ENCODE data around the gene COL7A1.

The COL7A1 gene

DNA sequence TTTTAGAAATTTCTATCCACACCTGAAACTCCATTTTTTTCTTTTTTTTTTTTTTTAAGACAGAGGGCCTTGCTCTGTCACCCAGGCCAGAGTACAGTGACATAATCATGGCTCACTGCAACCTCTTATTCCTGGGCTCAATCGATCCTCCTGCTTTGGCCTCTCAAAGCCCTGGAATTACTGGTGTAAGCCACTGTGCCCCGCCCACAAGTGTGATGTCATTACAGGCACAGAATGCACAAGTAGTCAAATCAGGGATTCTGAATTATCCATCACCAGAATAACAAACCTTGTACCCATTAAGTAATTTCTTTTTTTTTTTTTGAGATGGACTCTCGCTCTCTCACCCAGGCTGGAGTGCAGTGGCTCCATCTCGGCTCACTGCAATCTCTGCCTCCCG, 12.4 kb upstream of the COL7A1 start:
- WGBS (ENCODE audit: extremely low coverage, insufficient coverage, insufficient read length), result no CpG with 5 or more reads among the region's 5 CpGs
- no peak overlapping the region for H4K12ac ChIP-seq (ENCODE audit: low read depth, low read length)

DNA sequence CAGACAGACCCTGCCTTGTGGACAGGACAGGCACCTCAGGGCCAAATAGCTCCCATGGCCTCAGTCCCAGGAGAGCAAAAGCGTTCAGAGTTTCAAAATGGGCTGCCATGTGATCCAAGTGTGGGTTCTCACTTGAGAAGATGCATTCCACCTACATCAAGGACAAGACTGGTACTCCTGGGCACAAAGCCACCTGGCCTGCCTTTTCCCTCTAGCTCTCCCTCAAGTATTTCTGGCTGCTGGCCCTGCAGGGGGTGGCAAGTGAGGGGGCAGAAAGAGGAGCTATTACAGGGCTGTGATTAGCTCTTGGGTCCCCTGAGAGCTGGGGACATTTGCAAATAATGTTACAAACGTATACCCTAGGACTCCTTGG, 6.5 kb upstream of the COL7A1 start:
- H3K4me3 ChIP-seq (ENCODE audit: low read depth, low read length), result no peak overlapping the region
- no peak overlapping the region for H3K27ac ChIP-seq (ENCODE audit: low read depth, low read length)
- peaks cover 79 to 84% of the 10 kb centered on the region in 2 experiments for H3K36me3 ChIP-seq (ENCODE audit: control insufficient read depth in 1 of 2, insufficient read depth in 2 of 2, low read length in 2 of 2)
- H3K79me1 ChIP-seq (ENCODE audit: low read length), result peaks cover 23% of the 10 kb centered on the region
- no peak overlapping the region for H4K91ac ChIP-seq (ENCODE audit: low read depth, low read length)
- H3K9me3 ChIP-seq (ENCODE audit: insufficient read depth, low read depth, low read length), result no peaks in the 10 kb centered on the region
- H2BK120ac ChIP-seq (ENCODE audit: insufficient read depth, low read length, poor library complexity), result no peak overlapping the region
- no peaks in the 10 kb centered on the region for H3K27me3 ChIP-seq (ENCODE audit: insufficient read depth, low read length)
- peaks cover 30 to 31% of the 10 kb centered on the region in 2 experiments for H3K4me1 ChIP-seq (ENCODE audit: control insufficient read depth in 1 of 2, insufficient read depth in 2 of 2, low read length in 2 of 2)
- no peak overlapping the region for H2AFZ ChIP-seq (ENCODE audit: insufficient read depth, low read length, poor library complexity)
- no peak overlapping the region for H2BK12ac ChIP-seq (ENCODE audit: low read length)
- no peak overlapping the region for H3K4ac ChIP-seq (ENCODE audit: low read depth, low read length)
- no peak overlapping the region for H4K8ac ChIP-seq (ENCODE audit: low read depth, low read length)
- H2BK5ac ChIP-seq (ENCODE audit: low read depth, low read length, poor library complexity), result no peak overlapping the region
- no peak overlapping the region for H3K14ac ChIP-seq (ENCODE audit: low read length)
- H3K9ac ChIP-seq (ENCODE audit: low read length), result no peak overlapping the region
- WGBS (ENCODE audit: extremely low coverage, insufficient coverage, insufficient read length), result no CpG with 5 or more reads among the region's 2 CpGs
- H3K23ac ChIP-seq (ENCODE audit: low read length), result no peak overlapping the region
- no peak overlapping the region for H3K18ac ChIP-seq (ENCODE audit: low read length)
- H4K12ac ChIP-seq (ENCODE audit: low read depth, low read length), result no peak overlapping the region
- H3K4me2 ChIP-seq (ENCODE audit: low read length), result no peak overlapping the region
- peaks cover 12% of the 10 kb centered on the region for H3K79me2 ChIP-seq (ENCODE audit: control insufficient read depth, insufficient read depth, low read length, poor library complexity)
- DNase-seq, result no peak
- H2AK5ac ChIP-seq (ENCODE audit: low read length), result no peak overlapping the region

More for the DNA sequence above, 12.4 kb upstream of the COL7A1 start:
- Histone ChIP-seq H3K9me3 (ENCODE audit: insufficient read depth, low read depth, low read length) (no peaks in the 10 kb centered on the region), H3K14ac (ENCODE audit: low read length) (no peak overlapping the region), H2BK12ac (ENCODE audit: low read length) (no peak overlapping the region), H3K27me3 (ENCODE audit: insufficient read depth, low read length) (no peaks in the 10 kb centered on the region), H2AFZ (ENCODE audit: insufficient read depth, low read length, poor library complexity) (no peak overlapping the region), H3K4me1 (ENCODE audit: control insufficient read depth in 1 of 2, insufficient read depth in 2 of 2, low read length in 2 of 2) (peaks cover 0 to 2% of the 10 kb centered on the region in 2 experiments), H2BK120ac (ENCODE audit: insufficient read depth, low read length, poor library complexity) (no peak overlapping the region), H3K79me1 (ENCODE audit: low read length) (peaks cover 7% of the 10 kb centered on the region), H2BK5ac (ENCODE audit: low read depth, low read length, poor library complexity) (no peak overlapping the region), H3K23ac (ENCODE audit: low read length) (no peak overlapping the region), H3K4me3 (ENCODE audit: low read depth, low read length) (no peak overlapping the region), H4K91ac (ENCODE audit: low read depth, low read length) (no peak overlapping the region), H3K27ac (ENCODE audit: low read depth, low read length) (no peak overlapping the region), H3K36me3 (ENCODE audit: control insufficient read depth in 1 of 2, insufficient read depth in 2 of 2, low read length in 2 of 2) (peaks cover 37 to 40% of the 10 kb centered on the region in 2 experiments), H3K18ac (ENCODE audit: low read length) (no peak overlapping the region), H3K79me2 (ENCODE audit: control insufficient read depth, insufficient read depth, low read length, poor library complexity) (peaks cover 8% of the 10 kb centered on the region), H2AK5ac (ENCODE audit: low read length) (no peak overlapping the region), H4K8ac (ENCODE audit: low read depth, low read length) (no peak overlapping the region), H3K4ac (ENCODE audit: low read depth, low read length) (peak overlapping the region; percentile 61), H3K9ac (ENCODE audit: low read length) (no peak overlapping the region), H3K4me2 (ENCODE audit: low read length) (no peak overlapping the region)
- no peak for DNase-seq

- Histone ChIP-seq H4K12ac (ENCODE audit: low read depth, low read length) (no peak overlapping the region), H3K14ac (ENCODE audit: low read length) (no peak overlapping the region), H4K91ac (ENCODE audit: low read depth, low read length) (no peak overlapping the region), H3K23ac (ENCODE audit: low read length) (no peak overlapping the region), H4K8ac (ENCODE audit: low read depth, low read length) (no peak overlapping the region), H2AFZ (ENCODE audit: insufficient read depth, low read length, poor library complexity) (no peak overlapping the region), H3K4me2 (ENCODE audit: low read length) (no peak overlapping the region), H3K4ac (ENCODE audit: low read depth, low read length) (no peak overlapping the region), H2BK5ac (ENCODE audit: low read depth, low read length, poor library complexity) (no peak overlapping the region), H2AK5ac (ENCODE audit: low read length) (no peak overlapping the region), H2BK120ac (ENCODE audit: insufficient read depth, low read length, poor library complexity) (no peak overlapping the region), H3K9me3 (ENCODE audit: insufficient read depth, low read depth, low read length) (no peaks in the 10 kb centered on the region), H3K18ac (ENCODE audit: low read length) (no peak overlapping the region), H3K36me3 (ENCODE audit: control insufficient read depth in 1 of 2, insufficient read depth in 2 of 2, low read length in 2 of 2) (peaks cover 80 to 85% of the 10 kb centered on the region in 2 experiments), H3K79me2 (ENCODE audit: control insufficient read depth, insufficient read depth, low read length, poor library complexity) (peaks cover 14% of the 10 kb centered on the region), H3K27ac (ENCODE audit: low read depth, low read length) (no peak overlapping the region), H2BK12ac (ENCODE audit: low read length) (no peak overlapping the region), H3K4me3 (ENCODE audit: low read depth, low read length) (no peak overlapping the region), H3K4me1 (ENCODE audit: control insufficient read depth in 1 of 2, insufficient read depth in 2 of 2, low read length in 2 of 2) (peaks cover 36 to 38% of the 10 kb centered on the region in 2 experiments), H3K27me3 (ENCODE audit: insufficient read depth, low read length) (no peaks in the 10 kb centered on the region), H3K9ac (ENCODE audit: low read length) (no peak overlapping the region), H3K79me1 (ENCODE audit: low read length) (peaks cover 30% of the 10 kb centered on the region)
- WGBS (ENCODE audit: extremely low coverage, insufficient coverage, insufficient read length), result no CpG with 5 or more reads among the region's 19 CpGs
- DNase-seq, result no peak
Observed at GRCh38 chr3:48600711-48601621, 5.8 kb upstream of the COL7A1 start.

- Histone ChIP-seq H3K9me3 (ENCODE audit: insufficient read depth, low read depth, low read length) (no peaks in the 10 kb centered on the region), H4K8ac (ENCODE audit: low read depth, low read length) (no peak overlapping the region), H3K4ac (ENCODE audit: low read depth, low read length) (no peak overlapping the region), H3K18ac (ENCODE audit: low read length) (no peak overlapping the region), H3K4me3 (ENCODE audit: low read depth, low read length) (no peak overlapping the region), H2BK120ac (ENCODE audit: insufficient read depth, low read length, poor library complexity) (peak overlapping the region; percentile 50), H3K9ac (ENCODE audit: low read length) (no peak overlapping the region), H3K4me1 (ENCODE audit: control insufficient read depth in 1 of 2, insufficient read depth in 2 of 2, low read length in 2 of 2) (peaks cover 47 to 49% of the 10 kb centered on the region in 2 experiments), H3K4me2 (ENCODE audit: low read length) (no peak overlapping the region), H2AK5ac (ENCODE audit: low read length) (no peak overlapping the region), H3K23ac (ENCODE audit: low read length) (no peak overlapping the region), H3K36me3 (ENCODE audit: control insufficient read depth in 1 of 2, insufficient read depth in 2 of 2, low read length in 2 of 2) (peaks cover 67 to 72% of the 10 kb centered on the region in 2 experiments), H2AFZ (ENCODE audit: insufficient read depth, low read length, poor library complexity) (no peak overlapping the region), H2BK12ac (ENCODE audit: low read length) (no peak overlapping the region), H3K79me1 (ENCODE audit: low read length) (peaks cover 36% of the 10 kb centered on the region), H3K14ac (ENCODE audit: low read length) (peak overlapping the region; percentile 4), H2BK5ac (ENCODE audit: low read depth, low read length, poor library complexity) (peak overlapping the region; percentile 32), H3K79me2 (ENCODE audit: control insufficient read depth, insufficient read depth, low read length, poor library complexity) (peaks cover 14% of the 10 kb centered on the region), H3K27me3 (ENCODE audit: insufficient read depth, low read length) (no peaks in the 10 kb centered on the region), H4K91ac (ENCODE audit: low read depth, low read length) (peak overlapping the region; percentile 78), H4K12ac (ENCODE audit: low read depth, low read length) (no peak overlapping the region), H3K27ac (ENCODE audit: low read depth, low read length) (peak overlapping the region; percentile 91)
- no CpG with 5 or more reads among the region's 12 CpGs for WGBS (ENCODE audit: extremely low coverage, insufficient coverage, insufficient read length)
- no peak for DNase-seq
Observed at GRCh38 chr3:48599509-48600285, 4.6 kb upstream of the COL7A1 start.
